H7 (cell line): ENCODE data around the gene SLC9A8. TPM values are rescaled to one million over a fixed set of nuclear protein-coding genes. Genes with fewer than 3 reads are reported as not detected.
A peak's percentile ranks its signal among the peaks of the same experiment; 100 is the strongest.
"Not testable (repeated sequence)": the region's sequence is repeated elsewhere in the genome, so short reads cannot be mapped to it uniquely, and the experiment has no call there.

Source experiments
- DNase-seq: peaks from one replicate; pipeline ENCODE4 v3.0.0; 2012
- H3K27me3 ChIP-seq: 2 replicates; pipeline ENCODE4 v1.6.0; 2011; ENCODE audit warnings: mild to moderate bottlenecking, low read length; ENCODE audit not compliant: control insufficient read depth, insufficient read depth
- H3K36me3 ChIP-seq: replicated peaks from 2 replicates; pipeline ENCODE4 v1.5.1; 2011; ENCODE audit warnings: low read length; ENCODE audit not compliant: control insufficient read depth, insufficient read depth
- H3K4me3 ChIP-seq: 2 replicates; pipeline ENCODE4 v1.5.1; 2011; ENCODE audit warnings: low read depth, mild to moderate bottlenecking, control low read depth, low read length, moderate library complexity; ENCODE audit not compliant: insufficient read depth
- total RNA-seq: library from RNA; depleted of rRNA; stranded (reverse); fragments of >200 nt; shearing (Covaris generic); gene quantifications from 2 replicates; pipeline ENCODE4 v1.2.3, GENCODE V29; 2014

SLC9A8 gene
- total RNA-seq, 1 experiment from 2014 or later = 6.7 TPM

- no peak overlapping the region for H3K4me3 ChIP-seq
- H3K36me3 ChIP-seq = no peaks in the 10 kb centered on the region
- no peaks in the 10 kb centered on the region for H3K27me3 ChIP-seq
- DNase-seq = no peak
Observed at GRCh38 chr20:49796600-49797343, 15.9 kb upstream of the SLC9A8 start.

- no peak overlapping the region for H3K4me3 ChIP-seq
- no peaks in the 10 kb centered on the region for H3K27me3 ChIP-seq
- no peak for DNase-seq
- H3K36me3 ChIP-seq = no peaks in the 10 kb centered on the region
Observed at GRCh38 chr20:49797344-49797615, 15.3 kb upstream of the SLC9A8 start.

GRCh38 chr20:49798718-49799117 lies 13.9 kb upstream of the SLC9A8 start:
- Histone ChIP-seq H3K27me3 (no peaks in the 10 kb centered on the region), H3K36me3 (no peaks in the 10 kb centered on the region)

GRCh38 chr20:49799698-49800097 lies 12.9 kb upstream of the SLC9A8 start:
- Histone ChIP-seq H3K4me3 (no peak overlapping the region), H3K36me3 (no peaks in the 10 kb centered on the region), H3K27me3 (no peaks in the 10 kb centered on the region)
- DNase-seq = no peak

More at GRCh38 chr20:49798718-49799117, 13.9 kb upstream of the SLC9A8 start:
- no peak overlapping the region for H3K4me3 ChIP-seq
- no peak for DNase-seq

GRCh38 chr20:49803418-49803817 lies 9.2 kb upstream of the SLC9A8 start:
- Histone ChIP-seq H3K27me3 (no peaks in the 10 kb centered on the region), H3K4me3 (no peak overlapping the region), H3K36me3 (no peaks in the 10 kb centered on the region)
- no peak for DNase-seq

- Histone ChIP-seq H3K36me3 (no peaks in the 10 kb centered on the region), H3K4me3 (no peak overlapping the region), H3K27me3 (no peaks in the 10 kb centered on the region)
- no peak for DNase-seq
Observed at GRCh38 chr20:49804364-49804763, 8.3 kb upstream of the SLC9A8 start.

- not testable (repeated sequence) for H3K36me3 ChIP-seq, H3K27me3 ChIP-seq, DNase-seq, H3K4me3 ChIP-seq
Observed at GRCh38 chr20:49805224-49805876, 7.3 kb upstream of the SLC9A8 start.

- DNase-seq = no peak
- H3K4me3 ChIP-seq = no peak overlapping the region
- no peaks in the 10 kb centered on the region for H3K36me3 ChIP-seq
- no peaks in the 10 kb centered on the region for H3K27me3 ChIP-seq
Observed at GRCh38 chr20:49808753-49809152, 3.9 kb upstream of the SLC9A8 start.

- DNase-seq = no peak
- no peaks in the 10 kb centered on the region for H3K36me3 ChIP-seq
Observed at GRCh38 chr20:49809803-49810359, 2.7 kb upstream of the SLC9A8 start.

GRCh38 chr20:49810491-49811190 lies 2.0 kb upstream of the SLC9A8 start:
- no peaks in the 10 kb centered on the region; the same call in 1 of the 2 replicates for H3K36me3 ChIP-seq
- H3K4me3 ChIP-seq = no peak overlapping the region
- no peak for DNase-seq
- H3K27me3 ChIP-seq = no peaks in the 10 kb centered on the region

More at GRCh38 chr20:49809803-49810359, 2.7 kb upstream of the SLC9A8 start:
- Histone ChIP-seq H3K4me3 (no peak overlapping the region), H3K27me3 (no peaks in the 10 kb centered on the region)

- no peaks in the 10 kb centered on the region for H3K27me3 ChIP-seq
- no peaks in the 10 kb centered on the region; the same call in 1 of the 2 replicates for H3K36me3 ChIP-seq
- H3K4me3 ChIP-seq = peak overlapping the region; percentile 61
- DNase-seq = peak; percentile 30
Observed at GRCh38 chr20:49811825-49812506, 662 bp upstream of the SLC9A8 start.

- DNase-seq = no peak
- Histone ChIP-seq H3K36me3 (no peaks in the 10 kb centered on the region; the same call in 1 of the 2 replicates), H3K27me3 (no peaks in the 10 kb centered on the region), H3K4me3 (peak overlapping the region; percentile 61)
Observed at GRCh38 chr20:49813305-49813974, 812 bp downstream of the SLC9A8 start.

- Histone ChIP-seq H3K4me3 (no peak overlapping the region), H3K36me3 (no peaks in the 10 kb centered on the region; the same call in none of the 2 replicates), H3K27me3 (no peaks in the 10 kb centered on the region)
- no peak for DNase-seq
Observed at GRCh38 chr20:49814057-49814694, 1.5 kb downstream of the SLC9A8 start.
